IMR-90 (cell line): ENCODE results near the gene TIPARP.

Source experiments
- BHLHE40 ChIP-seq: fragments of 150-350 bp; IDR thresholded peaks from 2 replicates; pipeline ENCODE4 v1.6.1; 2016; ENCODE audit warnings: mild to moderate bottlenecking, low read depth, low read length
- MAFK ChIP-seq: IDR thresholded peaks from 2 replicates; pipeline ENCODE4 v1.6.1; 2012; ENCODE audit warnings: low read depth, low read length, improper control_type of control experiment
- MXI1 ChIP-seq: IDR thresholded peaks from 2 replicates; pipeline ENCODE4 v1.6.1; 2012; ENCODE audit warnings: low read depth, mild to moderate bottlenecking, low read length, moderate library complexity, borderline replicate concordance
- POLR2A ChIP-seq: IDR thresholded peaks from 2 replicates; pipeline ENCODE4 v1.6.1; 2012; ENCODE audit warnings: mild to moderate bottlenecking, low read depth, low read length
- RAD21 ChIP-seq: IDR thresholded peaks from 2 replicates; pipeline ENCODE4 v1.6.1; 2012; ENCODE audit warnings: low read length, improper control_type of control experiment
- RCOR1 ChIP-seq: IDR thresholded peaks from 2 replicates; pipeline ENCODE4 v1.6.1; 2012; ENCODE audit warnings: mild to moderate bottlenecking, low read length, improper control_type of control experiment; ENCODE audit not compliant: insufficient replicate concordance
- RFX5 ChIP-seq: IDR thresholded peaks from 2 replicates; pipeline ENCODE4 v1.8.0; 2012; ENCODE audit warnings: low read depth, mild to moderate bottlenecking, low read length, moderate library complexity
- SMC3 ChIP-seq: fragments of 150-350 bp; IDR thresholded peaks from 2 replicates; pipeline ENCODE4 v1.6.1; 2016; ENCODE audit warnings: low read depth, mild to moderate bottlenecking, antibody characterized with exemption, low read length, moderate library complexity
- TF ChIP-seq, protein P1 (sequence below): conservative IDR thresholded peaks from 2 replicates; pipeline ENCODE4 v1.5.1; 2012; ENCODE audit warnings: mild to moderate bottlenecking, low read depth, low read length, improper control_type of control experiment
- TF ChIP-seq, protein P2 (sequence below): fragments of 150-350 bp; IDR thresholded peaks from 2 replicates; pipeline ENCODE4 v1.6.1; 2016; ENCODE audit warnings: low read depth, mild to moderate bottlenecking, low read length, moderate library complexity, borderline replicate concordance
- TF ChIP-seq, protein P3 (sequence below): fragments of 150-350 bp; IDR thresholded peaks from 2 replicates; pipeline ENCODE4 v1.6.1; 2017; ENCODE audit warnings: mild to moderate bottlenecking, antibody characterized with exemption, low read length, low read depth

DNA sequence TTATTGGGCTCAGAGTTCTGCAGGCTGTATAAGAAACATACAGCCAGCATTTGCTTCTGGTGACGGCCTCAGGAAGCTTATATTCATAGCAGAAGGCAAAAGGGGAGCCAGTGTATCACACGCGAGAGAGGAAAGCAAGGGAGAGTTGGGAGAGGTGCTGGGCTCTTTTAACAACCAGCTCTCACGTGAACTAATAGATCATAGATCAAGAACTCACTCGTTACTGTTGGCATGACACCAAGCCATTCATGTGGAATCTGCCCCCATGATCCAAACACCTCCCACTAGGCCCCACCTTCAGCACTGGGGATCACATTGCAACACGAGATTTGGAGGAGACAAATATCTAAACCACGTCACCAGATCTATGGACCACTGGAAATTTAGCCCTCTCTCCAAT is 70.2 kb downstream of the TIPARP start:
- TF ChIP-seq RAD21 (no peak), SMC3 (no peak), MAFK (no peak), RFX5 (no peak), POLR2A (no peak), RCOR1 (no peak), MXI1 (no peak), BHLHE40 (no peak)
- TF ChIP-seq, protein P1, sequence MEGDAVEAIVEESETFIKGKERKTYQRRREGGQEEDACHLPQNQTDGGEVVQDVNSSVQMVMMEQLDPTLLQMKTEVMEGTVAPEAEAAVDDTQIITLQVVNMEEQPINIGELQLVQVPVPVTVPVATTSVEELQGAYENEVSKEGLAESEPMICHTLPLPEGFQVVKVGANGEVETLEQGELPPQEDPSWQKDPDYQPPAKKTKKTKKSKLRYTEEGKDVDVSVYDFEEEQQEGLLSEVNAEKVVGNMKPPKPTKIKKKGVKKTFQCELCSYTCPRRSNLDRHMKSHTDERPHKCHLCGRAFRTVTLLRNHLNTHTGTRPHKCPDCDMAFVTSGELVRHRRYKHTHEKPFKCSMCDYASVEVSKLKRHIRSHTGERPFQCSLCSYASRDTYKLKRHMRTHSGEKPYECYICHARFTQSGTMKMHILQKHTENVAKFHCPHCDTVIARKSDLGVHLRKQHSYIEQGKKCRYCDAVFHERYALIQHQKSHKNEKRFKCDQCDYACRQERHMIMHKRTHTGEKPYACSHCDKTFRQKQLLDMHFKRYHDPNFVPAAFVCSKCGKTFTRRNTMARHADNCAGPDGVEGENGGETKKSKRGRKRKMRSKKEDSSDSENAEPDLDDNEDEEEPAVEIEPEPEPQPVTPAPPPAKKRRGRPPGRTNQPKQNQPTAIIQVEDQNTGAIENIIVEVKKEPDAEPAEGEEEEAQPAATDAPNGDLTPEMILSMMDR, result no peak
- TF ChIP-seq, protein P2, sequence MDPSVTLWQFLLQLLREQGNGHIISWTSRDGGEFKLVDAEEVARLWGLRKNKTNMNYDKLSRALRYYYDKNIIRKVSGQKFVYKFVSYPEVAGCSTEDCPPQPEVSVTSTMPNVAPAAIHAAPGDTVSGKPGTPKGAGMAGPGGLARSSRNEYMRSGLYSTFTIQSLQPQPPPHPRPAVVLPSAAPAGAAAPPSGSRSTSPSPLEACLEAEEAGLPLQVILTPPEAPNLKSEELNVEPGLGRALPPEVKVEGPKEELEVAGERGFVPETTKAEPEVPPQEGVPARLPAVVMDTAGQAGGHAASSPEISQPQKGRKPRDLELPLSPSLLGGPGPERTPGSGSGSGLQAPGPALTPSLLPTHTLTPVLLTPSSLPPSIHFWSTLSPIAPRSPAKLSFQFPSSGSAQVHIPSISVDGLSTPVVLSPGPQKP, result no peak
- TF ChIP-seq, protein P3, sequence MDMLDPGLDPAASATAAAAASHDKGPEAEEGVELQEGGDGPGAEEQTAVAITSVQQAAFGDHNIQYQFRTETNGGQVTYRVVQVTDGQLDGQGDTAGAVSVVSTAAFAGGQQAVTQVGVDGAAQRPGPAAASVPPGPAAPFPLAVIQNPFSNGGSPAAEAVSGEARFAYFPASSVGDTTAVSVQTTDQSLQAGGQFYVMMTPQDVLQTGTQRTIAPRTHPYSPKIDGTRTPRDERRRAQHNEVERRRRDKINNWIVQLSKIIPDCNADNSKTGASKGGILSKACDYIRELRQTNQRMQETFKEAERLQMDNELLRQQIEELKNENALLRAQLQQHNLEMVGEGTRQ, result no peak
